ENCODE data around the gene CRB2. TPM values are rescaled to one million over a fixed set of nuclear protein-coding genes. Genes with fewer than 3 reads are reported as not detected.
A peak's percentile ranks its signal among the peaks of the same experiment; 100 is the strongest.

Gene CRB2
- total and polyA plus RNA-seq, 2 of the 13 experiments (the other 11 are each of a cell fraction or from before 2014, with no cell fraction given), result 0.01 to 0.29 TPM

GRCh38 chr9:123424552-123425225 is 68.7 kb downstream of the CRB2 start:
- H3K4me3 ChIP-seq (replicated peaks in 1 of 3; ENCODE audit: insufficient read depth in 1 of 3, low read depth in 2 of 3, low read length in 3 of 3), result no peak overlapping the region
- no peaks in the 10 kb centered on the region for H3K79me2 ChIP-seq (ENCODE audit: insufficient read depth, low read length)
- no peak overlapping the region for H3K27ac ChIP-seq (ENCODE audit: extremely low read length, insufficient read depth, low read length)
- ATAC-seq (no peak), FAIRE-seq (no peak), DNase-seq (ENCODE audit: low spot score) (no peak)
- ChIA-PET POLR2A (no interaction called here), CTCF (ENCODE audit: low intra/inter-chr PET ratio, low total read pairs) (no interaction called here)
- H3K4me1 ChIP-seq (ENCODE audit: insufficient read depth, low read length), result no peaks in the 10 kb centered on the region
- H3K9ac ChIP-seq (ENCODE audit: insufficient read depth, low read depth, low read length), result no peak overlapping the region
- H3K36me3 ChIP-seq (replicated peaks in 1 of 2; ENCODE audit: control insufficient read depth in 1 of 2, insufficient read depth in 2 of 2, low read length in 2 of 2), result peaks cover 9 to 52% of the 10 kb centered on the region in 2 experiments; a peak in 4 of 5 replicates
- no peak overlapping the region for H2AFZ ChIP-seq (ENCODE audit: low read length)
- intact Hi-C loops (cut with micrococcal nuclease; ENCODE audit: unreplicated experiment), result no loop called here
- no peak overlapping the region for H3K4me2 ChIP-seq (ENCODE audit: low read depth, low read length)
- H3K9me3 ChIP-seq (ENCODE audit: low read length), result no peaks in the 10 kb centered on the region
- in situ Hi-C loops (cut with HindIII; ENCODE audit: extremely low pct_ligation_motif_present, low pct_unique_long_range_greater_than_20kb), result loop anchor here (25.0 kb wide), 1 partner anchor 613 kb away; no protein-coding TSS in a partner anchor
- WGBS (ENCODE audit: low lambda C conversion rate), result 95% methylated on average over 6 of the region's 6 CpGs
- no peaks in the 10 kb centered on the region for H3K27me3 ChIP-seq (ENCODE audit: control insufficient read depth in 1 of 2, insufficient read depth in 2 of 2, low read length in 2 of 2)
- BruUV-seq (replicated peaks), result no TSS peak
- no peaks in the 10 kb centered on the region for H4K20me1 ChIP-seq (ENCODE audit: insufficient read depth, low read length)
- TF ChIP-seq ZNF768 (CRISPR knock-in tag; IDR thresholded peaks at IDR 0.05) (peak; percentile 78; the same call in 1 of the 2 replicates), NAIF1 (CRISPR knock-in tag; IDR thresholded peaks at IDR 0.05; ENCODE audit: borderline replicate concordance) (no peak)

- H3K4me1 ChIP-seq (ENCODE audit: insufficient read depth, low read length), result no peaks in the 10 kb centered on the region
- ChIA-PET POLR2A (no interaction called here), CTCF (ENCODE audit: low intra/inter-chr PET ratio, low total read pairs) (no interaction called here)
- no peaks in the 10 kb centered on the region for H4K20me1 ChIP-seq (ENCODE audit: insufficient read depth, low read length)
- no TSS peak for BruUV-seq (replicated peaks)
- intact Hi-C loops (cut with micrococcal nuclease; ENCODE audit: unreplicated experiment) (no loop called here), in situ Hi-C loops (cut with HindIII; ENCODE audit: extremely low pct_ligation_motif_present, low pct_unique_long_range_greater_than_20kb) (no loop called here)
- ATAC-seq (no peak), FAIRE-seq (no peak), DNase-seq (ENCODE audit: low spot score) (no peak)
- peaks cover 7 to 47% of the 10 kb centered on the region in 2 experiments; a peak in 4 of 5 replicates for H3K36me3 ChIP-seq (replicated peaks in 1 of 2; ENCODE audit: control insufficient read depth in 1 of 2, insufficient read depth in 2 of 2, low read length in 2 of 2)
- no peak overlapping the region for H2AFZ ChIP-seq (ENCODE audit: low read length)
- WGBS (ENCODE audit: low lambda C conversion rate), result 97% methylated on average over 20 of the region's 20 CpGs
- H3K79me2 ChIP-seq (ENCODE audit: insufficient read depth, low read length), result no peaks in the 10 kb centered on the region
- H3K9ac ChIP-seq (ENCODE audit: insufficient read depth, low read depth, low read length), result no peak overlapping the region
- no peak overlapping the region for H3K4me3 ChIP-seq (replicated peaks in 1 of 3; ENCODE audit: insufficient read depth in 1 of 3, low read depth in 2 of 3, low read length in 3 of 3)
- no peak overlapping the region for H3K4me2 ChIP-seq (ENCODE audit: low read depth, low read length)
- H3K27me3 ChIP-seq (ENCODE audit: control insufficient read depth in 1 of 2, insufficient read depth in 2 of 2, low read length in 2 of 2), result no peaks in the 10 kb centered on the region
- H3K9me3 ChIP-seq (ENCODE audit: low read length), result no peaks in the 10 kb centered on the region
- no peak overlapping the region for H3K27ac ChIP-seq (ENCODE audit: extremely low read length, insufficient read depth, low read length)
- TF ChIP-seq ZMYM2 (CRISPR knock-in tag; IDR thresholded peaks at IDR 0.05) (no peak), ZNF775 (CRISPR knock-in tag; IDR thresholded peaks at IDR 0.05; ENCODE audit: borderline replicate concordance) (no peak), ZBTB10 (CRISPR knock-in tag; IDR thresholded peaks at IDR 0.05; ENCODE audit: borderline replicate concordance) (no peak)
- TF ChIP-seq, protein P1, sequence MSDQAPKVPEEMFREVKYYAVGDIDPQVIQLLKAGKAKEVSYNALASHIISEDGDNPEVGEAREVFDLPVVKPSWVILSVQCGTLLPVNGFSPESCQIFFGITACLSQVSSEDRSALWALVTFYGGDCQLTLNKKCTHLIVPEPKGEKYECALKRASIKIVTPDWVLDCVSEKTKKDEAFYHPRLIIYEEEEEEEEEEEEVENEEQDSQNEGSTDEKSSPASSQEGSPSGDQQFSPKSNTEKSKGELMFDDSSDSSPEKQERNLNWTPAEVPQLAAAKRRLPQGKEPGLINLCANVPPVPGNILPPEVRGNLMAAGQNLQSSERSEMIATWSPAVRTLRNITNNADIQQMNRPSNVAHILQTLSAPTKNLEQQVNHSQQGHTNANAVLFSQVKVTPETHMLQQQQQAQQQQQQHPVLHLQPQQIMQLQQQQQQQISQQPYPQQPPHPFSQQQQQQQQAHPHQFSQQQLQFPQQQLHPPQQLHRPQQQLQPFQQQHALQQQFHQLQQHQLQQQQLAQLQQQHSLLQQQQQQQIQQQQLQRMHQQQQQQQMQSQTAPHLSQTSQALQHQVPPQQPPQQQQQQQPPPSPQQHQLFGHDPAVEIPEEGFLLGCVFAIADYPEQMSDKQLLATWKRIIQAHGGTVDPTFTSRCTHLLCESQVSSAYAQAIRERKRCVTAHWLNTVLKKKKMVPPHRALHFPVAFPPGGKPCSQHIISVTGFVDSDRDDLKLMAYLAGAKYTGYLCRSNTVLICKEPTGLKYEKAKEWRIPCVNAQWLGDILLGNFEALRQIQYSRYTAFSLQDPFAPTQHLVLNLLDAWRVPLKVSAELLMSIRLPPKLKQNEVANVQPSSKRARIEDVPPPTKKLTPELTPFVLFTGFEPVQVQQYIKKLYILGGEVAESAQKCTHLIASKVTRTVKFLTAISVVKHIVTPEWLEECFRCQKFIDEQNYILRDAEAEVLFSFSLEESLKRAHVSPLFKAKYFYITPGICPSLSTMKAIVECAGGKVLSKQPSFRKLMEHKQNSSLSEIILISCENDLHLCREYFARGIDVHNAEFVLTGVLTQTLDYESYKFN (CRISPR knock-in tag; conservative IDR thresholded peaks at IDR 0.05), result no peak
- TF ChIP-seq, protein P2, sequence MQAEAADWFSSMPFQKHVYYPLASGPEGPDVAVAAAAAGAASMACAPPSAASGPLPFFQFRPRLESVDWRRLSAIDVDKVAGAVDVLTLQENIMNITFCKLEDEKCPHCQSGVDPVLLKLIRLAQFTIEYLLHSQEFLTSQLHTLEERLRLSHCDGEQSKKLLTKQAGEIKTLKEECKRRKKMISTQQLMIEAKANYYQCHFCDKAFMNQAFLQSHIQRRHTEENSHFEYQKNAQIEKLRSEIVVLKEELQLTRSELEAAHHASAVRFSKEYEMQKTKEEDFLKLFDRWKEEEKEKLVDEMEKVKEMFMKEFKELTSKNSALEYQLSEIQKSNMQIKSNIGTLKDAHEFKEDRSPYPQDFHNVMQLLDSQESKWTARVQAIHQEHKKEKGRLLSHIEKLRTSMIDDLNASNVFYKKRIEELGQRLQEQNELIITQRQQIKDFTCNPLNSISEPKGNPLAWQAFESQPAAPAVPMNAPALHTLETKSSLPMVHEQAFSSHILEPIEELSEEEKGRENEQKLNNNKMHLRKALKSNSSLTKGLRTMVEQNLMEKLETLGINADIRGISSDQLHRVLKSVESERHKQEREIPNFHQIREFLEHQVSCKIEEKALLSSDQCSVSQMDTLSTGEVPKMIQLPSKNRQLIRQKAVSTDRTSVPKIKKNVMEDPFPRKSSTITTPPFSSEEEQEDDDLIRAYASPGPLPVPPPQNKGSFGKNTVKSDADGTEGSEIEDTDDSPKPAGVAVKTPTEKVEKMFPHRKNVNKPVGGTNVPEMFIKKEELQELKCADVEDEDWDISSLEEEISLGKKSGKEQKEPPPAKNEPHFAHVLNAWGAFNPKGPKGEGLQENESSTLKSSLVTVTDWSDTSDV (CRISPR knock-in tag; IDR thresholded peaks at IDR 0.05), result no peak
Measured at GRCh38 chr9:123425261-123425821, 69.3 kb downstream of the CRB2 start.
